ENCODE measurements around the gene TRMT2B.
"Not testable (repeated sequence)": the region's sequence is repeated elsewhere in the genome, so short reads cannot be mapped to it uniquely, and the experiment has no call there.

Gene TRMT2B

GRCh38 chrX:101051549-101052302 lies at the start of gene TRMT2B:
TSS of gene TRMT2B (minus strand) at chrX:101052111. CDS start at chrX:101042289, 9,822 bp downstream.
- DNase-seq (ENCODE audit: low spot score) (peak; percentile 44), FAIRE-seq (no peak)

- FAIRE-seq: peak; percentile 91
- DNase-seq (ENCODE audit: low spot score): peak; percentile 84
These were observed 45.9 kb upstream of the TRMT2B start, which contains the start of gene CENPI for GRCh38 chrX:101097546-101098453. TSS of gene CENPI (plus strand) at chrX:101098204. CDS start at chrX:101101071, 2,867 bp downstream.

GRCh38 chrX:101091817-101092216 lies 39.9 kb upstream of the TRMT2B start:
- no peak for FAIRE-seq
- no peak for DNase-seq (ENCODE audit: low spot score)

- FAIRE-seq (no peak), DNase-seq (ENCODE audit: low spot score) (no peak)
These were observed 29.3 kb upstream of the TRMT2B start for GRCh38 chrX:101081231-101081630.

GRCh38 chrX:101080326-101081124 lies 28.6 kb upstream of the TRMT2B start:
- DNase-seq (ENCODE audit: low spot score): no peak

GRCh38 chrX:101079736-101080270 lies 27.9 kb upstream of the TRMT2B start:
- FAIRE-seq (no peak), DNase-seq (ENCODE audit: low spot score) (no peak)

More at GRCh38 chrX:101080326-101081124, 28.6 kb upstream of the TRMT2B start:
- no peak for FAIRE-seq

- DNase-seq (ENCODE audit: low spot score) (no peak), FAIRE-seq (no peak)
These were observed 27.0 kb upstream of the TRMT2B start, which contains the start of gene TMEM35A for GRCh38 chrX:101078716-101079598. TSS of gene TMEM35A (plus strand) at chrX:101078879. CDS start at chrX:101079003, 124 bp downstream.

- FAIRE-seq: no peak
These were observed 19.7 kb upstream of the TRMT2B start for GRCh38 chrX:101071582-101071981.

GRCh38 chrX:101062176-101062575 lies 10.3 kb upstream of the TRMT2B start:
- DNase-seq (ENCODE audit: low spot score): no peak
- no peak for FAIRE-seq

More at GRCh38 chrX:101071582-101071981, 19.7 kb upstream of the TRMT2B start:
- DNase-seq (ENCODE audit: low spot score): no peak

- FAIRE-seq: no peak
- peak; percentile 56 for DNase-seq (ENCODE audit: low spot score)
These were observed 5.3 kb upstream of the TRMT2B start for GRCh38 chrX:101057093-101057714.

- DNase-seq (ENCODE audit: low spot score); FAIRE-seq: not testable (repeated sequence)
These were observed 4.6 kb upstream of the TRMT2B start for GRCh38 chrX:101056551-101056950.

- DNase-seq (ENCODE audit: low spot score) (no peak), FAIRE-seq (no peak)
These were observed 760 bp downstream of the TRMT2B start for GRCh38 chrX:101051153-101051548.

GRCh38 chrX:101040197-101040596 lies 11.7 kb downstream of the TRMT2B start:
- FAIRE-seq: no peak
- DNase-seq (ENCODE audit: low spot score): no peak

- FAIRE-seq (no peak), DNase-seq (ENCODE audit: low spot score) (no peak)
These were observed 14.7 kb downstream of the TRMT2B start for GRCh38 chrX:101037231-101037630.

GRCh38 chrX:101029665-101030064 lies 22.2 kb downstream of the TRMT2B start:
- FAIRE-seq: no peak

GRCh38 chrX:101028562-101028961 lies 23.3 kb downstream of the TRMT2B start:
- no peak for FAIRE-seq

More at GRCh38 chrX:101029665-101030064, 22.2 kb downstream of the TRMT2B start:
- DNase-seq (ENCODE audit: low spot score): no peak

GRCh38 chrX:101025126-101025525 lies 26.8 kb downstream of the TRMT2B start:
- FAIRE-seq: no peak
- DNase-seq (ENCODE audit: low spot score): no peak

More at GRCh38 chrX:101028562-101028961, 23.3 kb downstream of the TRMT2B start:
- DNase-seq (ENCODE audit: low spot score): no peak

GRCh38 chrX:101022020-101022419 lies 29.9 kb downstream of the TRMT2B start:
- DNase-seq (ENCODE audit: low spot score): no peak
- no peak for FAIRE-seq

GRCh38 chrX:101012031-101012430 lies 39.9 kb downstream of the TRMT2B start:
- not testable (repeated sequence) for DNase-seq (ENCODE audit: low spot score); FAIRE-seq
